ENCODE results near the gene MYRIP. TPM values are rescaled to one million over a fixed set of nuclear protein-coding genes. Genes with fewer than 3 reads are reported as not detected.

The MYRIP gene
- total RNA-seq, 1 experiment from 2014 or later: 1.6 TPM

- TF ChIP-seq PRDM15 (CRISPR knock-in tag; IDR thresholded peaks at IDR 0.05): no peak
Measured at GRCh38 chr3:40104441-40104840, 295.0 kb downstream of the MYRIP start (continued).

DNA sequence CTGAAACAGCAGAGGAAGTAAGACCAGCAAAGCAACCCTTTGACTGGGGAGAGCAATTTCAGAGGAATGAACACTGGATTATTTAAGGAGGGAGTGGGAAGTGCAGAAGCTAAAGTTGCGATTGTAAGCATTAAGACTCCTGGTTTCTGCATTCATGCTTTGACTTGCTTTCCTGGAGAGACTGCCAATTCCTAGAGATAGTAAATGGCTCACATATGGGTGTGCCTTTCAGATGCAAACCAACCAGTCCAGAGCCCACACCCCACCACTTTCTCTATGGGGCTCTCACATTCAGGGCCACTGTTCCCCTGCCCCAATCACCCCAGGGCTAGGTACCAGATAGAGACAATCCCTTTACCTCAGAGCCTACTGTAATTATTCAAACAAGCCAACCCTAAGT lies 299.2 kb downstream of the MYRIP start:
- CTCF ChIA-PET: no interaction called here
- peak; percentile 68 for ATAC-seq
- Mint-ChIP-seq H3K4me1 (peaks cover 21% of the 10 kb centered on the region), H3K9me3 (no peaks in the 10 kb centered on the region), H3K27me3 (ENCODE audit: low read depth) (no peaks in the 10 kb centered on the region), H3K36me3 (no peaks in the 10 kb centered on the region), H3K27ac (peak overlapping the region; percentile 39; the same call in 1 of the 2 replicates), H3K4me3 (no peak overlapping the region)
- POLR2A ChIA-PET: no interaction called here
- DNase-seq (ENCODE audit: low spot score): no peak
- no peak for TF ChIP-seq HMGA2 (CRISPR knock-in tag; IDR thresholded peaks at IDR 0.05)
- TF ChIP-seq NR1H2 (CRISPR knock-in tag; IDR thresholded peaks at IDR 0.05): no peak
- TF ChIP-seq ESRRA (CRISPR knock-in tag; IDR thresholded peaks at IDR 0.05; ENCODE audit: borderline replicate concordance): no peak
- no peak for TF ChIP-seq ARID4B (CRISPR knock-in tag; IDR thresholded peaks at IDR 0.05; ENCODE audit: borderline replicate concordance)
- TF ChIP-seq, protein P1, sequence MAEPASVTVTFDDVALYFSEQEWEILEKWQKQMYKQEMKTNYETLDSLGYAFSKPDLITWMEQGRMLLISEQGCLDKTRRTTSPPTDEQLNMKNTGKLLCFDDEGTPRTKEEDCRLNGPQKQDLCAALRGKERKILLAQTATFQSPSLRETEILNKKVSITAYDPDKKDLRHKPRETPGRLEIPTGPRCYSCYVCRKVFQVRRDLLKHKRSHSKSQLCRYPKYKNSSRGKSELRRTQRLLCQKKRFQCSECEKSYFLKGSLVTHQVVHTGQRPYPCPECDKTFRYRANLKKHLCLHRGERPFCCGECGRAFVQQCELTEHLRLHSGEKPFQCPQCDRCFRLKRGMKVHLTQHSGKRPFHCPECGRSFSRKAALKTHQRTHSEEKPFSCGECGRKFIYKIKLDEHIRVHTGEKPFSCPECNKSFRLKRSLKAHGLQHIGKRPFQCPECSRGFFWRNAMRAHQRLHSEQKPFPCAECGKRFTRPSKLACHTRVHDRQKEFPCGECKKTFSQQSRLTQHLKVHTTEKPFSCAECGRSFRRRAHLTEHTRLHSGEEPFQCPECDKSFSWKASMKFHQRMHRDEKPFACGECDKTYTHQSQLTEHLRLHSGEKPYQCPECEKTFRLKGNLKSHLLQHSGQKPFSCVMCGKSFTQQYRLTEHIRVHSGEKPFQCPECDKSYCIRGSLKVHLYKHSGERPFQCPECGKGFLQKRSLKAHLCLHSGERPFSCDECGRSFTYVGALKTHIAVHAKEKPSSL (CRISPR knock-in tag; conservative IDR thresholded peaks at IDR 0.05): no peak
- no peak for TF ChIP-seq PRDM15 (CRISPR knock-in tag; IDR thresholded peaks at IDR 0.05)
- no peak for TF ChIP-seq MXD4 (CRISPR knock-in tag; IDR thresholded peaks at IDR 0.05; ENCODE audit: borderline replicate concordance)
- no peak for TF ChIP-seq ATF2 (CRISPR knock-in tag; IDR thresholded peaks at IDR 0.05; ENCODE audit: borderline replicate concordance, low read depth)
- TF ChIP-seq NFYB (CRISPR knock-in tag; conservative IDR thresholded peaks at IDR 0.05; ENCODE audit: low read depth): no peak
- TF ChIP-seq, protein P2, sequence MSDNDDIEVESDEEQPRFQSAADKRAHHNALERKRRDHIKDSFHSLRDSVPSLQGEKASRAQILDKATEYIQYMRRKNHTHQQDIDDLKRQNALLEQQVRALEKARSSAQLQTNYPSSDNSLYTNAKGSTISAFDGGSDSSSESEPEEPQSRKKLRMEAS (CRISPR knock-in tag; IDR thresholded peaks at IDR 0.05): no peak
- TF ChIP-seq, protein P3, sequence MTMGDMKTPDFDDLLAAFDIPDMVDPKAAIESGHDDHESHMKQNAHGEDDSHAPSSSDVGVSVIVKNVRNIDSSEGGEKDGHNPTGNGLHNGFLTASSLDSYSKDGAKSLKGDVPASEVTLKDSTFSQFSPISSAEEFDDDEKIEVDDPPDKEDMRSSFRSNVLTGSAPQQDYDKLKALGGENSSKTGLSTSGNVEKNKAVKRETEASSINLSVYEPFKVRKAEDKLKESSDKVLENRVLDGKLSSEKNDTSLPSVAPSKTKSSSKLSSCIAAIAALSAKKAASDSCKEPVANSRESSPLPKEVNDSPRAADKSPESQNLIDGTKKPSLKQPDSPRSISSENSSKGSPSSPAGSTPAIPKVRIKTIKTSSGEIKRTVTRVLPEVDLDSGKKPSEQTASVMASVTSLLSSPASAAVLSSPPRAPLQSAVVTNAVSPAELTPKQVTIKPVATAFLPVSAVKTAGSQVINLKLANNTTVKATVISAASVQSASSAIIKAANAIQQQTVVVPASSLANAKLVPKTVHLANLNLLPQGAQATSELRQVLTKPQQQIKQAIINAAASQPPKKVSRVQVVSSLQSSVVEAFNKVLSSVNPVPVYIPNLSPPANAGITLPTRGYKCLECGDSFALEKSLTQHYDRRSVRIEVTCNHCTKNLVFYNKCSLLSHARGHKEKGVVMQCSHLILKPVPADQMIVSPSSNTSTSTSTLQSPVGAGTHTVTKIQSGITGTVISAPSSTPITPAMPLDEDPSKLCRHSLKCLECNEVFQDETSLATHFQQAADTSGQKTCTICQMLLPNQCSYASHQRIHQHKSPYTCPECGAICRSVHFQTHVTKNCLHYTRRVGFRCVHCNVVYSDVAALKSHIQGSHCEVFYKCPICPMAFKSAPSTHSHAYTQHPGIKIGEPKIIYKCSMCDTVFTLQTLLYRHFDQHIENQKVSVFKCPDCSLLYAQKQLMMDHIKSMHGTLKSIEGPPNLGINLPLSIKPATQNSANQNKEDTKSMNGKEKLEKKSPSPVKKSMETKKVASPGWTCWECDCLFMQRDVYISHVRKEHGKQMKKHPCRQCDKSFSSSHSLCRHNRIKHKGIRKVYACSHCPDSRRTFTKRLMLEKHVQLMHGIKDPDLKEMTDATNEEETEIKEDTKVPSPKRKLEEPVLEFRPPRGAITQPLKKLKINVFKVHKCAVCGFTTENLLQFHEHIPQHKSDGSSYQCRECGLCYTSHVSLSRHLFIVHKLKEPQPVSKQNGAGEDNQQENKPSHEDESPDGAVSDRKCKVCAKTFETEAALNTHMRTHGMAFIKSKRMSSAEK (CRISPR knock-in tag; IDR thresholded peaks at IDR 0.05; ENCODE audit: borderline replicate concordance): no peak
